GM18507 (cell line): ENCODE results near the gene MAML3.

Experiments used
- DNase-seq: peaks from one replicate; pipeline ENCODE4 v3.0.0; 2011; ENCODE audit warnings: low read depth; ENCODE audit not compliant: insufficient read length; ENCODE audit errors: extremely low spot score
- FAIRE-seq: peaks from 2 replicates; lab custom pipeline; 2011; peaks lifted over from hg19 to GRCh38; lab: Jason Lieb, UNC

MAML3 gene

DNA sequence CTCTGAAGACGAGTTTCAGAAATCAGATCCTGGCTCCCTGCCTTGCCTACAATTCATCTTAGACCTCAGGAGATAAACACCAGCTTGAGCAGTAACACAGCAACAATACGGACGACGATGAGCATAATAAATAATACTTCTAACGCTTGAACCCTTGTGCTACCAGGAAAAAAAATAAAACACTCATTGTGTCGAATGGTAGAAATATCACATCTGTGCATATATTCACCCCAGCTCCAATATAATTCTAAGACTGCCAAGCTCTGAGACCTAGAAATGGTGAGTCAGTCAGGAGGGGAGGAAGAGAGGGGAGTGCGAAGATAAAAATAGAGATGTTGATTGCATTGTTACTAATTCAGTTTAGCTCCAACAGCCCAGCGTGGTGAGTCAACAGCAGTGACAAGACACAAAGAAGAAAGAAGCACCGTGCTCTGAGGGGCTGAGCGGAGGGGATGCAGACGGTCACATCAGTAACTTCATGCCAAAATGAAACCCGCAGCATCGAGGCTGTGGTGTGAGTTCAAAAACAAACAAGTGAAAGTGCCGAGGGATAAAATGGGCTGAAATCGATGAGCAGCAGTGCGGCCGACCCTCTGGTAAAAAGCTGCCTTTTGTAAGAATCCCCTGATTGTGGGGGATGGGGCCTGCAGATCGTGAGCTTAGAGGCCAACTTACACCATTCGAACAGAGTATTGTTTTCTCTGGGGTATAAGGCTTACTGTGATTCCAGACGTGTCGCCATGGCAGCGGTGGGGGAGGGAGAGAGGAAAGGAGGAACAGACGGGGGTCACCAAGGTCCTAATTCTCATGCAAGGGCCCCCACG lies 338.0 kb downstream of the MAML3 start:
- DNase-seq (no peak), FAIRE-seq (no peak)

GRCh38 chr4:139814323-139815015 lies 339.5 kb downstream of the MAML3 start:
- no peak for FAIRE-seq
- no peak for DNase-seq

- DNase-seq (no peak), FAIRE-seq (no peak)
Observed at GRCh38 chr4:139813881-139814280, 340.1 kb downstream of the MAML3 start.

GRCh38 chr4:139810710-139811109 lies 343.3 kb downstream of the MAML3 start:
- DNase-seq (no peak), FAIRE-seq (no peak)

DNA sequence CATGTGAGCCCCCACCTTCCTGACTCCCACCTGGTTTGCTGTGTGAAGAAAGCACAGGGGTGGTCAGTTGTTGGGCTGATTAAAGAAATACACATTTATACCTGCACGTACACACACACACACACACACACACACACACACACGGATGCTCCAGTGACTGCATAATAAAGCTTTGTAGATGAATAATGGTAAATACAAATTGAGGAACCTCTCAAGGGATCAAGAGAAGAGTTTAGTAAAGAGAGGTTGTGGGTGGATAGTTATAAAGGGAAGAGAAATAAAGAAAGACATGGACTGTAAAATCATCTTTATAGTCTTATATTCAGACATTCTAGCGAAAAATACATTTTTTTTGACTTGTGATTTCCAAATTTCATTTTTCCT lies 344.2 kb downstream of the MAML3 start:
- DNase-seq (no peak), FAIRE-seq (no peak)

DNA sequence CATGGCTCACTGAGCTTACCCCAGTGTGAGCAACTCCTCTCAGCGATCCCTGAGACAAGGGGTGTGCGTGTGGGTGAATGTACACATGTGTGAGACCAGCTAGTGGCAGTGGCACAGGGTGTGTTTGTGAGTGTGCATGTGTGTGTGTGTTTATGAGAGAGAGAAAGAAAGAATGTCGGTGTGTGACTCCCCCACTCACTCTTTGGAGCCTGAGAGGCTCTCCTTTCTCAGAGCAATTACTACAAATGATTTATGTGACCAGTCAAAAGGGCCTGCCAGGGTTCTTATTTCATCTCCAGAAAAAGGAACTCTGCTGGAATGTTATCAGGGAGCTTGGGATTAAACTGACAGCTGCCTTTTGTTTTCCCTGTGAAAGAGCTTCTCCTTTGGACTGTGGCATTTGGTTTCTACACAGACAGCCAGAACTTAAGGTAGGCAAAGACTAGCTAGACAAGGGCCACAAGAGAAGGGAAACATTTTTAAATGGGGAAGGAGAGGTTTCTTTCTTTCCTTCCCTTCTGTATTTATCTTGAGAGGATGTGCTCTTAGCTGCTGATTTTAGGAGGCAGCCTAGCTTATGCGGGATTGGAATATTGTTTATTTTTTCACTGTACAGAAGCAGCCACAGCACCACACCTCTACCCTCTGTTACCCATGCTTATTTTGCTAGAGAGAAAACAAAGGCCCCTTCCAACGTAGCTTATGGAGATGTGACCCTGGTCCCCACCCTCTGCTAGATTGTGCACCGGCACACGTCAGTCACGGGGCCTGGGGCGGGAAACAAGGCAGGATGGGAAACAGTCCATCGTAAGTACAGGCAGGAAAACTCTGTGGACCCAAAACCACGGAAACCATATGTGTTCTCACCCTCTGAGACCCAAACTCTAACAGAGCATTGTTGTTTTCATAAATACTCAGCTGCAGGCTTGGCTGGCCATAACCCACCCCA lies 344.9 kb downstream of the MAML3 start:
- FAIRE-seq: no peak
- DNase-seq: no peak

DNA sequence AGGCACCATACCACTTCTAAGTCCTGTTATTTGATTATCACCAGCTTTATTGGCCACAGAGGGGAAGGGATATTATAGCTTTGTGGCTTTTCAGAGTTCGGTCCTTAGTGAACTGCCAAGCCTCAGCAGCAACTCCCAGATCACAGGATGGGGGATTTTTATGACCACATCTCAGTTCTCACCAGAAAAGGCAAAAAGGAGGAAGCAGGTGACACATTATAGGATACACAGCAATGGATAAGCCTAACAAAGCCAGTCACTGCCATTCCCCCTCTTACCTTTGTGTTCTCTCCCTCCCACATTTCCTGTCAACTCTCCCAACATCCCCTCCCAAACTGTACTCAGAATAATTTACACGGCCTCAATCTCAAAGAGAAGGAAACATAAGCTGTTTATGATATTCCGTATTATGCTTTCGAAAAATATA lies 345.6 kb downstream of the MAML3 start:
- no peak for DNase-seq
- no peak for FAIRE-seq

GRCh38 chr4:139807483-139807882 lies 346.5 kb downstream of the MAML3 start:
- FAIRE-seq: no peak

DNA sequence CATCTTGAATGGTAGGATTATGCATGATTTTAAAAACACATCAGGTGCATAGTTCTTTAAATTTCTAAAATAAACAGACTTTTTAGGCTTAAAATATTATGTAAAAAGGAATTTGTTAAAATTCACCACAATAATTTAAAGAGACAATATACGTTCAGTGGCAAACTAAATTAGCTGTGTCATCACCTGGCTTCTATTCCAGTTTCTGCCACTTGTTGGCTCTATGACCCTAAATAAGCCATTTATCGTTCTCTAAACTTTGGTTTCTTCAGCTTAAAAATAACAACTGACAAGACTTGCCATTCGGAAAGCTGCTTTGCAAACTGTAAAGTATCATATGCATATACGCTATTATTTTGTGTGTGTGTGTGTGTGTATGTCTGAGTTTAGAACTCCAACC lies 347.1 kb downstream of the MAML3 start:
- FAIRE-seq: no peak
- no peak for DNase-seq

More at GRCh38 chr4:139807483-139807882, 346.5 kb downstream of the MAML3 start:
- no peak for DNase-seq

GRCh38 chr4:139802931-139803330 lies 351.1 kb downstream of the MAML3 start:
- no peak for FAIRE-seq
- DNase-seq: no peak

DNA sequence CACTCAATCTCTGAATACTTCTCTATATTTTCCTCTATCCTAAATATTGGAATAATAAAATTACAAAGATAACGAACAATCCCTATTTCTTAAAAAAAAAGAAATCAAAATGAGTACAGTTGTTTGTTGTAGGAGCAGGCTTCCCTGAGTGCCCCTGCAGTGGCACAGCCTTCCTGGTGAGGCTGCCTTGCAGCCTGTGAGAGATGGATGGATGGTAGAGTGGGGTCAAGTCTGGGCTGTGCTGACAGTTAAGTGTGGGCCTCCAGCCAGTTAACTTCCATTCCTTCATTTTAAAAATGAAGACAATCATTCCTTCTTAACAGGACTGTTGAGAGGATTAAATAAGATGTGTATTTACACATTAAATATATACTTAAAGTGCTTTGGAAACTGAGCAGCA lies 351.5 kb downstream of the MAML3 start:
- FAIRE-seq: no peak
- DNase-seq: no peak

DNA sequence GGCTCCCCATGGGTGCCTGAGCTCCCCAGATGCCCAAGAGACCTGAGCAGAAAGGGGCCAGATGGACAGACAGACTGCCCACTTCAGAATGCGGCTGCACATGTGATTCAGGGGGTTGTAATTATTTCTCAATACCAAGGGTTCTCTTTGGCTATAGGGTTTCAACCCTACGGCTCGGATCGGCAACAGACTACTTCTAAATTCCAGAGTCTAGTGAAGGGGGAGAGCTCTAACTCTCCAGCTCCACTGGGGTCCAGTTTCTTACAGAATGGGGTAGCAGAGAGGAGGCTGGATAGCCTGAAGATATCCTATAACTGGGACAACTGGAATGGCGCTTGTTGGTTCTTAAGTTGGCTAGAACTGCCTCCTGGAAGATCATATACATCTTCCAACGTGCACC lies 352.1 kb downstream of the MAML3 start:
- no peak for FAIRE-seq
- DNase-seq: no peak

DNA sequence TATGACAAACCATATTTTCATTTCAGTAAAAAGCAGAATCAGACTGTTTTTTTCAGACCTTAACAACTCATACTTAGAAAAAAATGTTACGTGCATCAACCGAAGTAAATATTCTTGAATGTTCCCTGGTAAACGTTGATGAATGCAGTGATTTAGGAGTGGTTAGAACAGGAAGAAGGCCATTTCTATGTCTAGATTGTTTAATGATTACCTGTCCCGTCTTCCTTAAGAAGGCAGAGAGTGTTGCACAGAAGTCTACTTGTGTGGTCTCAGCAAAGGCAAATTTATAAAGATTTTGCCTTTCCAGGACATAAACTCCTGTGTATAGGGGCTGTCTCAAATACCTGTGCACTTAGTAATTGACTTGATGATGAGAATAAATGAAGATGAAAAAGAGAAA lies 353.9 kb downstream of the MAML3 start:
- FAIRE-seq (no peak), DNase-seq (no peak)

GRCh38 chr4:139799615-139800014 lies 354.4 kb downstream of the MAML3 start:
- DNase-seq: no peak
- FAIRE-seq: no peak

DNA sequence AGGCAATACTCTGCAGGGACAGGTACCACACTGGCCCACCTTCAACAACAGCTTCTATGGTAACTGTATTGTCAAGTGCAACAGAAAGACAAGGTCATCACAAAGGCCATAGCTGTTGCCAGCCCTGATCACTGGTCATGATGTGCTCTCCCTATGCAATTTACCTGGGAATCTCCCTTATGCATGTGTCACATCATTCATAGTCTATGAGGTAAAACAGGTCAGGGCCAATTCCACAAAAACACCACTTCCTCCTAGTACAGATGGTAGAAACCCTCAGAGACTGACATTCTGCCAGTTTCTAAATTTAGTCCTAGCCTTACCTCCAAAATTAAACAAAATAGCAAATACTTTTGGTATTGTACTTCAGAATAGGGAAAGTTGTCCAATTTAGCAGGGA lies 355.5 kb downstream of the MAML3 start:
- DNase-seq: no peak
- no peak for FAIRE-seq

DNA sequence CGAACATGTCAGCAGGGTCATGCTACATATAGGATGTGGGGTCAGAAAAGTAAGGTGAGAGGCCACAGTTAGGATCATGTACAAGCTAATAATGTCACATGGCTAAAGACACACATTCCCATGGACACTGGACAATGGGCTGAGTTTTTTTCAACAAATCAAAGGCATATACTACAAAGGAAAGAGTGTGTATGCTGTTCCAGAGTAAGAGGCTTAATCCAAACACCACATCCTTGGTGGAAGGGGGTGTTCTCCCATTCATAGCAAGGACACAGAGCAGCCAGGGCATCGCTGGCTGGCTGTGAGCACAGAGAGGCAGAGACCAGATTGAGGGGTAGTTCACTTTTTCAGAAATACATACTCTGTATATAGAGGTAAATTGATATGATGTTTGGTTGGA lies 356.7 kb downstream of the MAML3 start:
- no peak for DNase-seq
- no peak for FAIRE-seq

GRCh38 chr4:139795527-139796314 lies 358.3 kb downstream of the MAML3 start:
- no peak for FAIRE-seq
- no peak for DNase-seq

DNA sequence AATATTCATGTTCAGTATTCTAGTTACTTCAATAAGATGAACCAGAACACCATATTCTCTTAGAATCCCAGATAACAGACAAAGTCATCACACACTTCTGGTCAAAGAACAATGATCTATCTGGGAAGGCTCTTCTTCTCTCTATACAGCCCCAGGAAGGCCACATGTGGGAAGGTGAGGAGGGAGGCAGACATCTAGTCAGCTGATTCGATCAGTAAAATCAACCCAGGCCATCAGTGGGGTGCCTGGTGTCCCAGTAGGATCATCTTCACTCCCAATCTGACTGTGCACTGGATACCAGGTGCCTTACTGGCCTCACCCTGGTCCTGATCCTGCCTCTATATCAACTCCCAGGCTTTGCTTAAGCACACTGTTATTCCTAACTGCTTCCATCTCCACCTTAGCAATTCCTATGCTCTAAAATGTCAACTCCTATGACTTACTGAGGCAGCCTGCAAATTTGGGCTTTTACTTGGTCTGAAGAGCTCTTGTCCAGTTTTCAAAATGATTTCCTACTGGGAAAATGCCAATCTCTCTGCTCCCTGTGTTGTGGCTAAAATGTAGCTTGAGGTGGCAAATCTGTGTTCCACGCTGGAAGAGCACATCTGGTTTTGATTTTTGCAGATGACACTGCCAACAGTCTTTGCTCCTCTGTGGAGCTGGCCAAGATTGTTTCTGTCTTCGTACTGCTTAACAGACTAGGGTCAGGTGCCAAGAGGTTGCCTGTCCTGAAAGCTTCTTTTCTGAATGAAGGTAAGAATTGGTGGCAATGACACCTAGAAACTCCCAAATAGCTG lies 359.6 kb downstream of the MAML3 start:
- no peak for DNase-seq
- no peak for FAIRE-seq

GRCh38 chr4:139791681-139792080 lies 362.3 kb downstream of the MAML3 start:
- FAIRE-seq: no peak
- DNase-seq: no peak
